Measurements from ENCODE around the gene RNF213.
"Not testable (repeated sequence)": the region's sequence is repeated elsewhere in the genome, so short reads cannot be mapped to it uniquely, and the experiment has no call there.

The RNF213 gene

DNA sequence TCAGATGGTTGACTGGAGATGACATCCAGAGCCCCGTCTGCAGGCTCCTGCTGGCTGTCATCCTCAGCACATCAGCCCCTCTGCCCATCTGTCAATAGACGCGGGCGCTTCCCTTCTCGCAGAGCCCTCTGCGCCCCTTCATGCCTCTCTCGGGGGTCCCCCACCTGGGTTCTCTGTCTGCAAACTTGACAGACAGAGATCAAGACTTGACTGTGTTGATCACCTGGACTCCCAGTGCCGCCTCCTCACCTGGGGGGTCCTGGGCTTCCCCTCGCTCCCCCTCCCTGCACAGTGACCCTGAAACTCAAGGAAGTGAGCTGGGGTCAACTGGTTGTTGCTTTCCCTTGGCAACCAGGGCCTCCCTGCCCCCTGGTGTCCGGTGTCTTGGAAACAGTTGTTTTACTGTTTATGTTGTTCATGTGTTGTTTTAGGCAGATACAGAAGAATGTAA is 31.9 kb downstream of the RNF213 start:
- no peak for DNase-seq (ENCODE audit: low read depth)

DNA sequence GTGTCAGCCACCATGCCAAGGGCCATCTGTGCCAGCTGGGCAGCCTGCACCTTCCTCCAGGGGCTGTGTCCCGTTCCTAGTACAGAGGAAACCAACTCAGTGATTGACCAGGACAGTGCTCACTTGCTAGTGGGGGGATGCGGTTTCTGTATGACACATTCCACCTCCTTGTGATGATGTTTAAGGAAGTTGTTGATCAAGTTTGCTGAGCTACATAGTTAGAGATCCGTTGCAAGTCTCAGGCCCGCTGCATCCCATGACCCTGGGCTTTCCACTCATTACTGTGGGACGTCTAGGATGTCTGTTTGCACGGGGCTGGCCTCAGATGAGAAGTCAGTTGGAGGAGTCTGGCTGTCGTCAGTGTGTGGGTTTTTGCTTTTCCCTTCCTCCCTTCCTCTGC is 33.6 kb downstream of the RNF213 start:
- DNase-seq (ENCODE audit: low read depth): no peak

DNA sequence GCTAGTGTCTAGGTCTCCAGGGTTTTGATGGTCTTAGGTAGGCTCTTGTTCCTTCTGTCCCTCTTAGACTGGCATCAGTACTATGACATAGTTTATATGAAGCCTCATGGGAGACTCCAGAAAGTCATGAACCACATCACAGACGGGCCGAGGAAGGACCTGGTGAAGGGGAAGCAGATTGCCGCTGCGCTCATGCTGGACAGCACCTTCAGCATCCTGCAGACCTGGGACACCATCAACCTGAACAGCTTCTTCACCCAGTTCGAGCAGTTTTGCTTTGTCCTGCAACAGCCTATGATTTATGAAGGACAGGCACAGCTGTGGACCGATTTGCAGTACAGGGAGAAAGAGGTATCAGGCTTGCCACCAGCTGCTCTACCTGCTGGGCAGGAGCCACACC is 34.0 kb downstream of the RNF213 start:
- no peak for DNase-seq (ENCODE audit: low read depth)

DNA sequence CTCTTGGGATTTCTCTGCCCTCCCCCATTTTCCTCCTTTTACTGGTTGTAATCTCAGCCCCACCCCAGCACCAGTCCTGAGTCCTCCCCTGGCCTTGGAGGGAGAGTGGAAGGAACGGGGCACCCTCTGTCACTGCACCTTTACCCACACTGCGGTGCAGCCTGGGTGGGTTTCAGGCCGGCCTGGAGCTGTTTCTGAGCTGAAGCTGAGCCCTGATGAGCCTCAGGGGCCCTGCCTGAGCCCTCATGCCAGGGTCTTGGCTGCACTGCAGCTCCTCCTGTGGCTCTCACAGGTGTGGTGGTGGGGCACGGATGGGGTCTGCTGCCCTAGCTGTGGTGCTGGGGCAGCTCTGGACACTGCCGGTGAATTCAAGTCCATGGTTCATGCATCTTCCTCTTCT is 34.5 kb downstream of the RNF213 start:
- no peak for DNase-seq (ENCODE audit: low read depth)

DNA sequence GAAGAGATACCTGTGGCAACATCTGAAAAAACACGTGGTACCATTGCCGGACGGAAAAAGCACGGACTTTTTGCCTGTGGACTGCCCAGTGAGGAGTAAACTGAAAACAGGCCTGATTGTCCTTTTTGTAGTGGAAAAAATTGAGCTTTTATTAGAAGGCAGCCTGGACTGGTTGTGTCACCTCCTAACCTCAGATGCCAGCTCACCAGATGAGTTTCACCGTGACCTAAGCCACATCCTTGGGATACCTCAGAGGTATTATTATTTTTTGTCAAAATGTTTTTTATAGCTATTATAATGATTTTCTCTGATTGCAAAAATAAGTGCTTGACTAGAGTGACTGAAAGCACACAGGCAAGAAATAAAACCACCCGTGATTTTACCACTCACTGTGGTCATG is 34.9 kb downstream of the RNF213 start:
- no peak for DNase-seq (ENCODE audit: low read depth)

DNA sequence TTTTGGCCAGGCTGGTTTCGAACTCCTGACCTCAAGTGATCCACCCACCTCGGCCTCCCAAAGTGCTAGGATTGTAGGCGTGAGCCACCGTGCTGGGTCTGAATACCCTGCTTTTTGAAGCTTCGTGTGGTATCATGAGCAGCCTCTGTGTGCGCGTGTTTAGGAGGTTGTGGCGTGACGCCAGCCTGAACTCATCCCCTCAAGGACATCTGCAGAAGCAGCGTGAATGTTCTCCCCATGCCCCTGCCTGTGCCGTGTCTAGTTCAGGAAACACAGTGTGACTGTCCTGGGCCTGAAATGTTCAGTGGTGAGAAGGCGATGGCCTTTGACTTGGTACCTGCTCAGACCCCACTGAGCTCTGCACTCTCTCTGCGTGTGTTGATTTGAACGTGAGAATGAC is 35.6 kb downstream of the RNF213 start:
- no peak for DNase-seq (ENCODE audit: low read depth)

DNA sequence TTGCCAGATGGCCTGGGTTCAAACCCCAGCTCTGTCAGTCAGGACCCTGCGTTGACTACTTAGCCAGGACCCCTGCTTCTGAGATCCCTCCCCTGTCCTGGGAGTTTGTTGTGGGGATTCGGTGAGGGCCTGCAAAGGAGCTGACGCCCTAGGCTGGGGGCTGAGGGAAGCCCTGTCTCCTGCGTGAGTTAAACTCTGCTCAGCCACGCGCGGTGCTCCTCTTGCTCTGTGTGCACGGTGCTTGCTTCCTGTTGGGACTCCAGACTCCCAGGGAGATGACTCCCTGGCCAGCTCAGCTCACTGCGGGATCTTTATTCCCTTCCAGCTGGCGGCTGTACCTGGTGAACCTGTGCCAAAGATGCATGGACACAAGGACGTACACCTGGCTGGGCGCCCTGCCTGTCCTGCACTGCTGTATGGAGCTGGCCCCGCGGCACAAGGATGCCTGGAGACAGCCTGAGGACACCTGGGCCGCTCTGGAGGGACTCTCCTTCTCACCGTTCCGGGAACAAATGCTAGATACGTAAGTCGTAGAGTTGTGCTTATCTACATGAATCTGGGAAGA is 37.4 kb downstream of the RNF213 start:
- no peak for DNase-seq (ENCODE audit: low read depth)

DNA sequence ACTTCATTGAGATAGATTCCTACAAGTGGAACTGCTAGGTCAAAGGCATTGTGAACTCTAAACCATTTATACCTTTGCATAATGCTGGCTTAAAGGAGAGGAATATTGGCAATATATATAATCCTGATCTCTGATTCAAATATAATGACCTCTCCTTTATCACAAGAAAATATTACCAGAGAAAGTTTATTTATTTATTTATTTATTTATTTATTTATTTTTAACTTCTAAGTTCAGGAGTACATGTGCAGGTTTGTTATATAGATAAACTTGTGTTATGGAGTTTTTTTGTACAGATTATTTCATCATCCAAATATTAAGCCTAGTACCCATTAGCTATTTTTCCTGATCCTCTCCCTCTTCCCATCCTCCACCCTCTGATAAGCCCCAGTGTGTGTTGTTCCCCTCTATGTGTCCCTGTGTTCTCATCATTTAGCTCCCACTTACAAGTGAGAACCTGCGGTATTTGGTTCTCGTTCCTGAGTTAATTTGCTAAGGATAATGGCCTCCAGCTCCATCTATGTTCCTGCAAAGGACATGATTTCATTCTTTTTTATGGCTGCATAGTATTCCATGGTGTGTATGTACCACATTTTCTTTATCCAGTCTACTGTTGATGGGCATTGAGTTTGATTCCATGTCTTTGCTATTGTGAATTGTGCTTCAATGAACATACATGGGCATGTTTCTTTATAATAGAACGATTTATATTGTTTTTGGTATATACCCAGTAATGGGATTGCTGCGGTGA is 38.9 kb downstream of the RNF213 start:
- not testable (repeated sequence) for DNase-seq (ENCODE audit: low read depth)

DNA sequence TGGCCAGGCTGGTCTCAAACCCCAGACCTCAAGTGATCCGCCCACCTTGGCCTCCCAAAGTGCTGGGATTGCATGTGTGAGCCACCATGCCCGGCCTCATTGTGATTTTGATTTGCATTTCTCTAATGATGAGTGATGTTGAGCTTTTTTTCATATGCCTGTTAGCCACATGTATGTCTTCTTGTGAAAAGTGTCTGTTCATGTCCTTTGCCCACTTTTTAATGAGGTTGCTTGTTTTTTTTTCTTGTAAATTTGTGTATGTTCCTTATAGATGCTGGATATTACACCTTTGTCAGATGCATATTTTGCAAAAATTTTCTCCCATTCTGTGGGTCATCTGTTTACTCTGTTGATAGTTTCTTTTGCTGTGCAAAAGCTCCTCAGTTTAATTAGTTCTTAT is 40.1 kb downstream of the RNF213 start:
- DNase-seq (ENCODE audit: low read depth): not testable (repeated sequence)

DNA sequence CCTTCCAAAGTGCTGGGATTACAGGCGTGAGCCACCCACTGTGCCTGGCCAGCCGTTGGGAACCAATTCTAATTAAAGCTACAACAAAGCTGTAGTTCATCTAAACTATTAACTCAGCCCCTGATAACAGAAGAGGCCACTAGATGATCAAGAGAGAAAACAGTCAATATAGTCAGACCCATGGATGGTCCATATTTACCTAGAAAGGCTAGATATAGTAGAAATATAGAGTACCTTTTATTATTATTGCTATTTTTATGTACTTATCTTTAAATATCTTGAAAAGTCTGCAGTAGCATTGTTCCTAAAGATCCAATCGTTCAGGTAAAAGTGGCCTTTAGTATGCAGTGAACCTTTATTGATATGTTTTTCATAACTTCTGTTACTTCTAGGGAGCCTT is 43.2 kb downstream of the RNF213 start:
- no peak for DNase-seq (ENCODE audit: low read depth)

DNA sequence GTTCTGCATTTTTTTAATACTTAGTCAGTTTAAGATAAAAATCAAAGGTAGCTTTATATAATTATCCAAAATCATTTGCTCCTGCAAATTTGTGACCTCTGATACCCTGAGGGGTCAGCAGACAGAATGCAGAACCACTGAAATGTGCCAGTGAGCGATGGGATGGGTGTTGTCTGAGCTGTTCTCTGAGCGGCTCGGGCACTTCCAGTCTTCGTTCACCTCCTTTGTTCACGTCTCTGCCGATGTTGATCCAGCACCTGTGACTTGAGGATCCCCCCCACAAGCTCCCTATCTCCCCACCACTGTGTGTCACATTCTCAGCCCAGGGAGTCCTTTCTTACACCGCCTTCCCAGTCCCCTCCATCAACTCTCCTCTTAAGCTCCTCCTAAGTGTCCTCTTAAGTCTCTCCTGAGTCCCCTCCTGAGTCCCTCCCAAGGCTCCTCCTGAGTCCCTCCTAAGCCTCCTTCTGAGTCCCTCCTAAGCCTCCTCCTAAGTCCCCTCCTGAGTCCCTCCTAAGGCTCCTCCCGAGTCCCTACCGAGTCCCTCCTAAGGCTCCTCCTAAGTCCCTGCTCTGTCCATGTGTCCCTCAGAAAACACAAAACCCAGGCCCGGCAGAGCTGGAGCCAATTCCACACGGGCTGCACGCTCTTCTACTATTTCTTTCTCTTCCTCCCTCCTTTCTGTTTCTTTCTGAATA is 47.5 kb downstream of the RNF213 start:
- DNase-seq (ENCODE audit: low read depth): no peak

DNA sequence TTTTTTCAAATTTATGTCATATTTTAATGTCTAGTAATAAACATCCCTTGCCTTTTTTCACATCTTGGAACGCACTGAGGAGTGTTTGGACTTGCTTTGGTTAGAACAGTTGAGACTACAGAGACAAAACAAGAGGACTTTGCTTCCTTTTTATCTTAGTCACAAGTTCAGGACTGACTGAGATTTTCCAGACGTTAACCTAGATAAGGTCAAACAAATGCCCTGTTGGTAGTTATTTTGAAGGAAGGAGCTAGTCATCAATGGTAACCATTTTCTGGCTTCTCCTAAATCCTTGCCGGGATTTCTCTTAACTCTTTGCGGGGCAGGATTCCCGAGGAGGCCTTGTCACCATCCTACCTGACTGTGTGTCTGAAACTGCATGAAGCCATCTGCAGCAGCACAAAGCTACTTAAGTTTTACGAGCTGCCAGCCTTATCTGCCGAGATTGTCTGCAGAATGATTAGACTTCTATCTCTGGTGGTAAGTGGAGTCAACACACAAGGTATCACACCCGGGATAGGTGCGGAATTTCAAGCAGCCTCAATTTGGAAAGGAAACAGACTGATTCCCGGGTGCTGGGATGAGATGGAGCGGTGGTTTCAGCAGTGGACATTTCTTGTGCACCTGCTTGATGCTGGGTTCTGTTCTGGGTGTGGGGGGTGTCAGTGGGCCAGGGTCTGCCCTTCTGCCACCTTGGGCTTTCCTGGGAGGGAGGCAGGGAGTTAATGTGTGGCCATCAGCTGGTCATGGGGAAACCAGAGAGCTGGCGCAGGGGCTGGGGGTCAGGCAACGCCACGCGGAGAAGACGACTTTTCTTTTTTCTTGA is 48.3 kb downstream of the RNF213 start:
- DNase-seq (ENCODE audit: low read depth): no peak

DNA sequence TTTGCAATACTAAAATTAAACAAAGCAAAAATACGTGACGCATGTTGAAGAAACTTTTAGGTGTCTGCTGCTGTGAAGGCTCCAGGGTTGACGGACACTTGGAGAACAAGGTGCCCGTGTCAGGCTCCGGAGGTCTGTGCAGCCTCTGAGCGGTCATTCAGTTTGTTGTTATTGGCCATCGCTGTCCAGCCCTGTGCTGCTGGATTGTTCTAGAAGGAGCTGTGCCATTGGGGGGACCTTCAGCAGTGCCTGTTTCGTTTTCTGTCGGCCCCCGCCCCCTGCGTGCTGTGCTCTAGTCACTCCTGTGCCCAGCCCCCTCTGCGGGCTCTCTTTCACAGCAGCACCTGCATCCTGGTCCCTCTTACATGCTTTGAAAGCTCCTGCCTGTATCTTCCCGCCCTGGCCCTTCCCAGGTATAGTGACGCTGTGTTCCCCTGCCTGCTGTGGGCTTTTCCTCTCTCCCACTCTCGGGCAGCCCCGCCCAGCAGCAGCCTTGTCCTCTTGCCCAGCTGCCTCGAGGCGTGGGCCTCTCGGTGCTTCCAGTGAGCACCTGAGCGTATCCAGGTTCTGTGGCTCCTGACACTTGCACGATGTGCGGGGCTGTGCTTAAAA is 50.7 kb downstream of the RNF213 start:
- no peak for DNase-seq (ENCODE audit: low read depth)

DNA sequence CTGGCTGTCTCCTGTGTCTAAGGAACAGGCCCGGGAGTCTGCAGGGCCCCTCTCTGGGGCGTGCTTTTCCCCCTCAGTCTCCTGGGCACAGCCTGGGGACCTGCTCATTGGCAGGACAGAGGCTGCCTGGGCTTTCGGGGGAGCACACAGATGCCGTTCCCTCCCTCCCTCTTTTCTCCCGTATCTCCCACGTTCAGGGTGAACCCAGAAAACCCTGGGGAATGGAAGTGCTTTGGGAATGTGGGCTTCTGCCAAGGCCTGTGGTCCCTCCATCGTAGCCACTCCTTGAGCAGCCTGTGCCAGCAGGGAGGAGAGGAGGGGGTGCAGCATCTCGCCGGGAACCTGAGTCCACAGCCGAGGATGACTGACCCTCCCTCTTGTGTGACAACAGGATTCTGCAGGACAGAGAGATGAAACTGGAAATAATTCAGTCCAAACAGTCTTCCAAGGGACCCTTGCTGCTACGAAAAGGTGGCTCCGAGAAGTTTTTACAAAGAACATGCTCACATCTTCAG is 52.0 kb downstream of the RNF213 start:
- DNase-seq (ENCODE audit: low read depth): no peak

DNA sequence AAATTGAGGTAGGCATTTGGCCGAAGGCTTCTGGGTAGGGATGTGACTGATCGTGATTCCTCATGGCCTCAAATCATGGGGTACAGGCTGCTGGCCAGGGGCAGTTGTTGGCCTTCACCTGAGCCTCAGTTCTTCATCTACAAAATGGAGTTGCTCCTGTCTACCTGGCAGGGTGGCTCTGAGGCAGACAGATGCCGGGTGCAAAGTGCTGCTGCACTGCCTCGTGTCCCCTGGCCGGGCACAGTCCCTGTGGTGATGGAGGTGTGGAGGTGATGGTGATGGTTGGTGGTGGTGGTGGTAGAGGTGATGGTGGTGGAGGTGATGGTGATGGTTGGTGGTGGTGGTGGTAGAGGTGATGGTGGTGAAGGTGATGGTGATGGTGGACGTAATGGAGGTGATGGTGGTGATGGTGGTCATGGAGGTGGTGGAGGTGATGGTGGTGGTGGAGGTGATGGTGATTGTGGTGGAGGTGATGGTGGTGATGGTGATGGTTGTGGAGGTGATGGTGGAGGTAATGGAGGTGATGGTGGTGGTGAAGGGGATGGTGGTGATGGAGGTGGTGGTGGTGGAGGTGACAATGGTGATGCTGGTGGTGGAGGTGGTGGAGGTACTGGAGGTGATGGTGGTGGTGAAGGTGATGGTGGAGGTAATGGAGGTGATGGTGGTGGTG is 52.6 kb downstream of the RNF213 start:
- no peak for DNase-seq (ENCODE audit: low read depth)

DNA sequence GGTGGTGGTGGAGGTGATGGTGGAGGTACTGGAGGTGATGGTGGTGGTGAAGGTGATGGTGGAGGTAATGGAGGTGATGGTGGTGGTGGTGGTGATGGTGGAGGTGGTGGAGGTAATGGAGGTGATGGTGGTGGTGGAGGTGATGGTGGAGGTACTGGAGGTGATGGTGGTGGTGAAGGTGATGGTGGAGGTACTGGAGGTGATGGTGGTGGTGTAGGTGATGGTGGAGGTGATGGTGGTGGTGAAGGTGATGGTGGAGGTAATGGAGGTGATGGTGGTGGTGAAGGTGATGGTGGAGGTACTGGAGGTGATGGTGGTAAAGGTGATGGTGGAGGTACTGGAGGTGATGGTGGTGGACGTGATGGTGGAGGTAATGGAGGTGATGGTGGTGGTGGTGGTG is 53.3 kb downstream of the RNF213 start:
- DNase-seq (ENCODE audit: low read depth): not testable (repeated sequence)

DNA sequence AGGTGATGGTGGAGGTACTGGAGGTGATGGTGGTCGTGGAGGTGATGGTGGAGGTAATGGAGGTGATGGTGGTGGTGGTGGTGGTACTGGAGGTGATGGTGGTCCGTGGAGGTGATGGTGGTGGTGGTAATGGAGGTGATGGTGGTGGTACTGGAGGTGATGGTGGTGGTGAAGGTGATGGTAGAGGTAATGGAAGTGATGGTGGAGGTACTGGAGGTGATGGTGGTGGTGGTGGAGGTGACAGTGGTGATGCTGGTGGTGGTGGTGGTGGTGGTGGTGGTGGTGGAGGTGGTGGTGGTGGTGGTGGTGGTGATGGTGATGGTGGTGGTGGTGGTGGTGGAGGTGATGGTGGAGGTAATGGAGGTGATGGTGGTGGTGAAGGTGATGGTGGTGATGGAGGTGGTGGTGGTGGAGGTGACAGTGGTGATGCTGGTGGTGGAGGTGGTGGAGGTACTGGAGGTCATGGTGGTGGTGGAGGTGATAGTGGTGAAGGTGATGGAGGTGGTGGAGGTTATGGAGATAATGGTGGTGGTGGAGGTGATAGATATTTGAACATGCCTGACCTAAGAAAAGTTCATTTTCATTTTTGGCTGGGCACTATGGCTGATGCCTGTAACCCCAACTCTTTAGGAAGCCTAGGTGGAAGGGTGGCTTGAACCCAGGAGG is 55.0 kb downstream of the RNF213 start:
- no peak for DNase-seq (ENCODE audit: low read depth)

DNA sequence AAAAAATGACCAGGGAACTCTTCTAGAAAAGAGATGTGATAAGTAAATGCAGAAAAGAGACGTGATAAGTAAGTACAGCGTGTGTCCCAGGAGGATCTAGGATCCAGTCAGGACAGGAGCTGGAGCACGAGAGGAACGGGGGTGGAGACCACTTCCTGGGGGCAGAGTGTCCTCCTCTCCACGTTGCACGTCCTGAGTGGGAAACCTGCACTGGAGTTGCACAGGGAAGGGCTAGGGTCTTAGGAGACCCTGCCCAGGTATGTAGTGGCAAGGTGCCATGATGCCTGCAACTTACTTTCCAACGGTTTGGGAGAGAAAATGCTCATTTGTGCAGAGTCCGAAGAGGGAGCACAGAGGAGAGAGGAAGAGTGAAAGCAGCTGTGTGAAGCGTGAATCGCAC is 55.8 kb downstream of the RNF213 start:
- DNase-seq (ENCODE audit: low read depth): no peak

DNA sequence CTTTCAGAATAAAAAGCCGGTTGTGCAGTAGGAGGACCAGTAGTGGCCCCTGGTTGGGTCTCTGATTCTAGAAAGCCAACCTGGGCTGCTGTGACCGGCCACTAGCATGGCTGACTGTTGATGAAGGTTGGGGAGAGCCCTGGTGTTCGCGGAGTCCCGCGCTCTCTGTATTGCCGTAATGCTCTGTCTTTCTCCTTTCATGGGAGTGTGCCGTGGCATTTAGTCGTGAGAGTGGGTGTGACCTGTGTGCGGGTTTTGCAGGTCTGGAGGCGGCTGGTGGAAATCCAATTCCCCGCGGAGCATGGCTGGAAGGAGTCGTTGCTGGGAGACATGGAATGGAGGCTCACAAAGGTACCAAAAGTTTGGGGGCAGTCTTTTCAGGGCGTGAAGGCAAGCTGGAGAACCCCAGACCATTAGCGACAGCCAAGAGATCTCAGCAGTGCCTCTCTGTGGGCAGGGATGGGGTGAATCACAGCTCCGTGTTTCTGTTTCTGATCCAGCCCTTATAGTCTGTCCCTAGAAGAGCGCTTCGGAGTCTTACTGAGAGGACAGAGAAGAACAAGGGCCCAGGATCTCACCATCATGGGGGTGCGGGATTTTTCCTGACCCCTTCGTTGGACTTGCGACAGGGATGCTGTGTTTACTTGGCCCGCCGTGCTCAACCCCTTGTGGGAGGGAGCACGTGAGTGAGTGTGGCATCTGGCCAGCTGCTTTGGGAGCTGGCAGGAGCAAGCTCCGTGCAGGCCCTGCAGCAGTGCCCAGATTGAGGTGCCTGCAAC is 56.5 kb downstream of the RNF213 start:
- no peak for DNase-seq (ENCODE audit: low read depth)

DNA sequence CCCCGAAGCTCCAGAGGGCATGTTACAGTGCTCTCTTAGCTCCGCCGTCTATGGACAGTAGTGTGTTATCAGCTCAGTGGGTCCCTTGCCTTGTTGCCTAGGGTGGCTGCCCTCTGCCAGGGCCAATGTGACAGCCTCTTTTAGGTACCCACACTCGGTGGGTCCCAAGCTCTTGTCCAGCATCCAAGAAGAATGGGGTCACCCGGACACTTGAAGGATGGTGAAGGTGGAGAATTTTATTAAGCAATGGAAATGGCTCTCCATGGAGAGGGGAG is 57.0 kb downstream of the RNF213 start:
- no peak for DNase-seq (ENCODE audit: low read depth)

All from T follicular helper cell (primary cell).